ENCODE measurements around the gene ARHGAP26.

DNA sequence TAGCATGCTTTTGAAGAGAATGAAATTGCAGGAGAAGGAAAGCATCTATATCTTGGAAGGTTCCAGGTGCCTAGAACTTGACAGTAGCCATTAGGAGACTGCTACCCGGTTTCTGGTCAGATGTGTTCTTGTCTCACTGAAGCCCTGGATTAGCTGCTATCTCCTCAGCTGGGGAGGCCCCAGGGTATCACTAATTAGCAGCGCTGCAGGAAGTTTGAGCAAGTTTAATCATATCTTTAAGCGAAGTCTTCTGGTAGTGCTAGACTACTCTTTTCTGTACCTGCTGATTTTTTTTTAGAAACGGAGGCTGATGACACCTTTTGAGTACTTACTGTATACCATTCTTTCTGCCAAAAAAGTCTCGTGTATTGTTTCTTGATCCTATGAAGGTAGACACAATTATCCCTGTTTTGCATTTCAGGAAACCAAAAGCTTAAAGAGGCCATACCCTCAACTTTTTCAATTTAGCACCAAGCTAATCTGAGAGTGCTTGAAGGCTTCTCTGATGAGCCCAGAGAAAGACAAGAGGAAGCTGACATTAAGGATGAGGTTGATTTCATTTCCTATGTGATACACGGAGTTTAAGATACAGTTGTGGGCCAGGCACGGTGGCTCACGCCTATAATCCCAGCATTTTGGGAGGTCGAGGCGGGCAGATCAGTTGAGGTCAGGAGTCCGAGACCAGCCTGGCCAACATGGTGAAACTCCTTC is 201.3 kb downstream of the ARHGAP26 start:
- TF ChIP-seq, protein P1, sequence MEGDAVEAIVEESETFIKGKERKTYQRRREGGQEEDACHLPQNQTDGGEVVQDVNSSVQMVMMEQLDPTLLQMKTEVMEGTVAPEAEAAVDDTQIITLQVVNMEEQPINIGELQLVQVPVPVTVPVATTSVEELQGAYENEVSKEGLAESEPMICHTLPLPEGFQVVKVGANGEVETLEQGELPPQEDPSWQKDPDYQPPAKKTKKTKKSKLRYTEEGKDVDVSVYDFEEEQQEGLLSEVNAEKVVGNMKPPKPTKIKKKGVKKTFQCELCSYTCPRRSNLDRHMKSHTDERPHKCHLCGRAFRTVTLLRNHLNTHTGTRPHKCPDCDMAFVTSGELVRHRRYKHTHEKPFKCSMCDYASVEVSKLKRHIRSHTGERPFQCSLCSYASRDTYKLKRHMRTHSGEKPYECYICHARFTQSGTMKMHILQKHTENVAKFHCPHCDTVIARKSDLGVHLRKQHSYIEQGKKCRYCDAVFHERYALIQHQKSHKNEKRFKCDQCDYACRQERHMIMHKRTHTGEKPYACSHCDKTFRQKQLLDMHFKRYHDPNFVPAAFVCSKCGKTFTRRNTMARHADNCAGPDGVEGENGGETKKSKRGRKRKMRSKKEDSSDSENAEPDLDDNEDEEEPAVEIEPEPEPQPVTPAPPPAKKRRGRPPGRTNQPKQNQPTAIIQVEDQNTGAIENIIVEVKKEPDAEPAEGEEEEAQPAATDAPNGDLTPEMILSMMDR (IDR thresholded peaks at IDR 0.05) = no peak
- no peak for TF ChIP-seq POLR2A (IDR thresholded peaks at IDR 0.05)
